ENCODE data around the gene SH2D3C. TPM values are rescaled to one million over a fixed set of nuclear protein-coding genes. Genes with fewer than 3 reads are reported as not detected.

The SH2D3C gene
- total and polyA plus RNA-seq, 9 of the 15 experiments (the other 6 are each of a cell fraction or from before 2014, with no cell fraction given), result 0.03 to 1.2 (median 0.22) TPM; not detected in 1

DNA sequence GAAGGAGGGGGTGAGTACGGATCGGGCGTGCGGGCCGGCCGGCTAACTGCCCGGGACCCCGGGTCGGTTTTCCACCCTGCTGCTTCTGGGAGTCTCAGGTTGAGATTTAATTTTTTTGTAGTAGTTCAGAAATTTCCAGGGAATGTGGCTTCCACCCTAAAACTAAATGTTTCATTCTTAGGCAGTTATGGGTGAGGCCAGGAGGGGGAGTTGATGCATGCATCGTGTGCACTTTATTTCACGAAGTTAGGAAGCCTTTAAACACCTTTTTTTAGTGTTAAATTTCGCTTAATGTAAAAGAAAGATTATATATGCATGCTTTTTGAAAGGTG, 8.3 kb upstream of the SH2D3C start (continued):
- TF ChIP-seq, protein P1, sequence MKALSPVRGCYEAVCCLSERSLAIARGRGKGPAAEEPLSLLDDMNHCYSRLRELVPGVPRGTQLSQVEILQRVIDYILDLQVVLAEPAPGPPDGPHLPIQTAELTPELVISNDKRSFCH (CRISPR knock-in tag; IDR thresholded peaks at IDR 0.05), result no peak
- TF ChIP-seq, protein P1 (tag; IDR thresholded peaks at IDR 0.05), result no peak
- no peak for TF ChIP-seq ZNF586 (CRISPR knock-in tag; conservative IDR thresholded peaks at IDR 0.05)
- TF ChIP-seq, protein P2, sequence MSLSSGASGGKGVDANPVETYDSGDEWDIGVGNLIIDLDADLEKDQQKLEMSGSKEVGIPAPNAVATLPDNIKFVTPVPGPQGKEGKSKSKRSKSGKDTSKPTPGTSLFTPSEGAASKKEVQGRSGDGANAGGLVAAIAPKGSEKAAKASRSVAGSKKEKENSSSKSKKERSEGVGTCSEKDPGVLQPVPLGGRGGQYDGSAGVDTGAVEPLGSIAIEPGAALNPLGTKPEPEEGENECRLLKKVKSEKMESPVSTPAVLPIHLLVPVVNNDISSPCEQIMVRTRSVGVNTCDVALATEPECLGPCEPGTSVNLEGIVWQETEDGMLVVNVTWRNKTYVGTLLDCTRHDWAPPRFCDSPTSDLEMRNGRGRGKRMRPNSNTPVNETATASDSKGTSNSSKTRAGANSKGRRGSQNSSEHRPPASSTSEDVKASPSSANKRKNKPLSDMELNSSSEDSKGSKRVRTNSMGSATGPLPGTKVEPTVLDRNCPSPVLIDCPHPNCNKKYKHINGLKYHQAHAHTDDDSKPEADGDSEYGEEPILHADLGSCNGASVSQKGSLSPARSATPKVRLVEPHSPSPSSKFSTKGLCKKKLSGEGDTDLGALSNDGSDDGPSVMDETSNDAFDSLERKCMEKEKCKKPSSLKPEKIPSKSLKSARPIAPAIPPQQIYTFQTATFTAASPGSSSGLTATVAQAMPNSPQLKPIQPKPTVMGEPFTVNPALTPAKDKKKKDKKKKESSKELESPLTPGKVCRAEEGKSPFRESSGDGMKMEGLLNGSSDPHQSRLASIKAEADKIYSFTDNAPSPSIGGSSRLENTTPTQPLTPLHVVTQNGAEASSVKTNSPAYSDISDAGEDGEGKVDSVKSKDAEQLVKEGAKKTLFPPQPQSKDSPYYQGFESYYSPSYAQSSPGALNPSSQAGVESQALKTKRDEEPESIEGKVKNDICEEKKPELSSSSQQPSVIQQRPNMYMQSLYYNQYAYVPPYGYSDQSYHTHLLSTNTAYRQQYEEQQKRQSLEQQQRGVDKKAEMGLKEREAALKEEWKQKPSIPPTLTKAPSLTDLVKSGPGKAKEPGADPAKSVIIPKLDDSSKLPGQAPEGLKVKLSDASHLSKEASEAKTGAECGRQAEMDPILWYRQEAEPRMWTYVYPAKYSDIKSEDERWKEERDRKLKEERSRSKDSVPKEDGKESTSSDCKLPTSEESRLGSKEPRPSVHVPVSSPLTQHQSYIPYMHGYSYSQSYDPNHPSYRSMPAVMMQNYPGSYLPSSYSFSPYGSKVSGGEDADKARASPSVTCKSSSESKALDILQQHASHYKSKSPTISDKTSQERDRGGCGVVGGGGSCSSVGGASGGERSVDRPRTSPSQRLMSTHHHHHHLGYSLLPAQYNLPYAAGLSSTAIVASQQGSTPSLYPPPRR (CRISPR knock-in tag; IDR thresholded peaks at IDR 0.05; ENCODE audit: borderline replicate concordance), result no peak
- TF ChIP-seq CHD4 (IDR thresholded peaks at IDR 0.05; ENCODE audit: insufficient read depth, insufficient replicate concordance, low read depth, low read length, poor library complexity, severe bottlenecking), result no peak
- TF ChIP-seq, protein P3, sequence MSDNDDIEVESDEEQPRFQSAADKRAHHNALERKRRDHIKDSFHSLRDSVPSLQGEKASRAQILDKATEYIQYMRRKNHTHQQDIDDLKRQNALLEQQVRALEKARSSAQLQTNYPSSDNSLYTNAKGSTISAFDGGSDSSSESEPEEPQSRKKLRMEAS (CRISPR knock-in tag; IDR thresholded peaks at IDR 0.05), result no peak
- no peak for TF ChIP-seq TEAD2 (tag; IDR thresholded peaks at IDR 0.05)
- TF ChIP-seq, protein P4, sequence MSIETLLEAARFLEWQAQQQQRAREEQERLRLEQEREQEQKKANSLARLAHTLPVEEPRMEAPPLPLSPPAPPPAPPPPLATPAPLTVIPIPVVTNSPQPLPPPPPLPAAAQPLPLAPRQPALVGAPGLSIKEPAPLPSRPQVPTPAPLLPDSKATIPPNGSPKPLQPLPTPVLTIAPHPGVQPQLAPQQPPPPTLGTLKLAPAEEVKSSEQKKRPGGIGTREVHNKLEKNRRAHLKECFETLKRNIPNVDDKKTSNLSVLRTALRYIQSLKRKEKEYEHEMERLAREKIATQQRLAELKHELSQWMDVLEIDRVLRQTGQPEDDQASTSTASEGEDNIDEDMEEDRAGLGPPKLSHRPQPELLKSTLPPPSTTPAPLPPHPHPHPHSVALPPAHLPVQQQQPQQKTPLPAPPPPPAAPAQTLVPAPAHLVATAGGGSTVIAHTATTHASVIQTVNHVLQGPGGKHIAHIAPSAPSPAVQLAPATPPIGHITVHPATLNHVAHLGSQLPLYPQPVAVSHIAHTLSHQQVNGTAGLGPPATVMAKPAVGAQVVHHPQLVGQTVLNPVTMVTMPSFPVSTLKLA (conservative IDR thresholded peaks at IDR 0.05), result 0 out of 4 replicates have a peak, but pooled peaks of 1 of the 2 experiments have one; percentile 12
- TF ChIP-seq, protein P5, sequence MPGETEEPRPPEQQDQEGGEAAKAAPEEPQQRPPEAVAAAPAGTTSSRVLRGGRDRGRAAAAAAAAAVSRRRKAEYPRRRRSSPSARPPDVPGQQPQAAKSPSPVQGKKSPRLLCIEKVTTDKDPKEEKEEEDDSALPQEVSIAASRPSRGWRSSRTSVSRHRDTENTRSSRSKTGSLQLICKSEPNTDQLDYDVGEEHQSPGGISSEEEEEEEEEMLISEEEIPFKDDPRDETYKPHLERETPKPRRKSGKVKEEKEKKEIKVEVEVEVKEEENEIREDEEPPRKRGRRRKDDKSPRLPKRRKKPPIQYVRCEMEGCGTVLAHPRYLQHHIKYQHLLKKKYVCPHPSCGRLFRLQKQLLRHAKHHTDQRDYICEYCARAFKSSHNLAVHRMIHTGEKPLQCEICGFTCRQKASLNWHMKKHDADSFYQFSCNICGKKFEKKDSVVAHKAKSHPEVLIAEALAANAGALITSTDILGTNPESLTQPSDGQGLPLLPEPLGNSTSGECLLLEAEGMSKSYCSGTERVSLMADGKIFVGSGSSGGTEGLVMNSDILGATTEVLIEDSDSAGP (CRISPR knock-in tag; IDR thresholded peaks at IDR 0.05), result no peak
- TF ChIP-seq SRSF9 (IDR thresholded peaks at IDR 0.05; ENCODE audit: borderline replicate concordance, low read depth, low read length), result no peak
- no peak for TF ChIP-seq HEY1 (CRISPR knock-in tag; IDR thresholded peaks at IDR 0.05; ENCODE audit: borderline replicate concordance)
- no peak for TF ChIP-seq U2AF1 (optimal IDR thresholded peaks at IDR 0.05; ENCODE audit: low read depth, low read length)
- no peak for TF ChIP-seq RHOXF2B (CRISPR knock-in tag; conservative IDR thresholded peaks at IDR 0.05)
- TF ChIP-seq ZNF184 (CRISPR knock-in tag; IDR thresholded peaks at IDR 0.05), result no peak
- peak; percentile 39; the same call in 1 of the 2 replicates for TF ChIP-seq CC2D1A (IDR thresholded peaks at IDR 0.05)
- TF ChIP-seq TBP (optimal IDR thresholded peaks at IDR 0.05; ENCODE audit: low read depth, low read length), result no peak
- no peak for TF ChIP-seq PCBP1 (IDR thresholded peaks at IDR 0.05; ENCODE audit: low read depth, low read length, poor library complexity, severe bottlenecking)
- no peak for TF ChIP-seq LCOR (CRISPR knock-in tag; IDR thresholded peaks at IDR 0.05)
- TF ChIP-seq TRIM28 (IDR thresholded peaks at IDR 0.05), result no peak
- TF ChIP-seq CCAR2 (IDR thresholded peaks at IDR 0.05; ENCODE audit: low read depth, low read length), result no peak

Data from K562 (cell line).